AG04450 (cell line): ENCODE measurements around the gene GUCY2D. TPM values are rescaled to one million over a fixed set of nuclear protein-coding genes. Genes with fewer than 3 reads are reported as not detected.
"Not testable (repeated sequence)": the region's sequence is repeated elsewhere in the genome, so short reads cannot be mapped to it uniquely, and the experiment has no call there.

ENCODE experiments used
- CTCF ChIA-PET: fragments of 300-600, 350-600 bp; formaldehyde crosslinking; extraction: SDS; loops from one replicate; lab custom pipeline; 2022; ENCODE audit warnings: antibody characterized with exemption, inconsistent platforms; lab: Charles Lee
- POLR2A ChIA-PET: fragments of 350-600 bp; formaldehyde crosslinking; extraction: SDS; loops from one replicate; lab custom pipeline; 2021; ENCODE audit warnings: antibody characterized with exemption, inconsistent platforms; lab: Yijun Ruan, JAX
- DNase-seq: peaks from one replicate; pipeline ENCODE4 v3.0.0-alpha.2; 2011; ENCODE audit warnings: low read depth, low spot score
- H3K27ac ChIP-seq: one replicate; pipeline ENCODE4 v1.5.1; 2012; ENCODE audit warnings: low read depth, low read length, control low read depth
- H3K27me3 ChIP-seq: one replicate; pipeline ENCODE4 v1.6.0; 2012; ENCODE audit warnings: low read length; ENCODE audit not compliant: control insufficient read depth, insufficient read depth
- H3K4me3 ChIP-seq: 2 replicates; pipeline ENCODE4 v1.5.1; 2011; ENCODE audit warnings: mild to moderate bottlenecking, low read depth, low read length, control low read depth
- H3K9me3 ChIP-seq: 2 replicates; pipeline ENCODE4 v1.5.1; 2012; ENCODE audit warnings: low read length; ENCODE audit not compliant: control insufficient read depth, insufficient read depth
- polyA plus RNA-seq: library from polyadenylated mRNA; depleted of rRNA; stranded (reverse); fragments of >200 nt; gene quantifications from 2 replicates; pipeline ENCODE4 v1.2.3, GENCODE V29; 2011
- TF ChIP-seq, protein P1 (sequence below): IDR thresholded peaks from 2 replicates; pipeline ENCODE4 v1.5.1; 2011; ENCODE audit warnings: low read depth, low read length, control low read depth, inconsistent platforms

The GUCY2D gene
- polyA plus RNA-seq, 1 experiment, result not detected

DNA sequence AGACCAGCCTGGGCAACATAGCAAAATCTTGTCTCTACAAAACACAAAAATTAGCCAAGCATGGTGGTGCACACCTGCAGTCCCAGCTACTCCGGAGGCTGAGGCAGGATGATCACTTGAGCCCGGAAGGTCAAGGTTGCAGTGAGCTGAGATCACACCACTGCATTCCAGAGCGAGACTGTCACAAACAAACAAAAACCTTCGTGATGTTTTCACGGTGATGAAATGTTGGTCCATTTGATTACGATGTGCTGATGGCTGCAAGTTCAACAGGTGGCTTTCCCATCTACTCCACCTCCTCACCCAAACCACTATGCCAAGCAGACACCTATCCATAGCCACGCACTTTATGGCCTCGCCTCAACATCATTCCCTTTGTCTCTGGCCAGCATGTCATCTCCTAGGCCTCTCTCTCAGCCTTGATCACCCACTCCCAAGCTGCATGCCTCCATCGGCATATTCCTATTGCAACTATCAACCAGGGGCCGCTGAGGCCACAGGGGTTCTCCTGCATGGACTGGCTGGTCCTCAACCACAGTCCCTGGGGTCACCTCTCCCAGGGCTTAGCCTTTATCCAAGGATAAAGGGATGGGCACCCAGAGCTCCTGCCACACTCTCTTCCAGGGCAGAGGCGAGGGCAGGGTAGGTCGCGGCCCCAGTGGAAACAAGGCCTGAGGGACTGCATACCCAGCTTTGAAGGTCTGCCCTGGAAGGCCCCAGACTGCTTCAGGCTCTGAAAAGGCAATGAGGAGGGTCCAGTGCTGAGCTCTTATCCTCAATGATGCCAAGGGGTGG is 19.3 kb downstream of the GUCY2D start:
- Histone ChIP-seq H3K27me3 (peaks cover 31% of the 10 kb centered on the region), H3K9me3 (no peaks in the 10 kb centered on the region; the same call in 1 of the 2 replicates), H3K27ac (no peak overlapping the region), H3K4me3 (no peak overlapping the region)
- TF ChIP-seq, protein P1, sequence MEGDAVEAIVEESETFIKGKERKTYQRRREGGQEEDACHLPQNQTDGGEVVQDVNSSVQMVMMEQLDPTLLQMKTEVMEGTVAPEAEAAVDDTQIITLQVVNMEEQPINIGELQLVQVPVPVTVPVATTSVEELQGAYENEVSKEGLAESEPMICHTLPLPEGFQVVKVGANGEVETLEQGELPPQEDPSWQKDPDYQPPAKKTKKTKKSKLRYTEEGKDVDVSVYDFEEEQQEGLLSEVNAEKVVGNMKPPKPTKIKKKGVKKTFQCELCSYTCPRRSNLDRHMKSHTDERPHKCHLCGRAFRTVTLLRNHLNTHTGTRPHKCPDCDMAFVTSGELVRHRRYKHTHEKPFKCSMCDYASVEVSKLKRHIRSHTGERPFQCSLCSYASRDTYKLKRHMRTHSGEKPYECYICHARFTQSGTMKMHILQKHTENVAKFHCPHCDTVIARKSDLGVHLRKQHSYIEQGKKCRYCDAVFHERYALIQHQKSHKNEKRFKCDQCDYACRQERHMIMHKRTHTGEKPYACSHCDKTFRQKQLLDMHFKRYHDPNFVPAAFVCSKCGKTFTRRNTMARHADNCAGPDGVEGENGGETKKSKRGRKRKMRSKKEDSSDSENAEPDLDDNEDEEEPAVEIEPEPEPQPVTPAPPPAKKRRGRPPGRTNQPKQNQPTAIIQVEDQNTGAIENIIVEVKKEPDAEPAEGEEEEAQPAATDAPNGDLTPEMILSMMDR, result no peak
- ChIA-PET CTCF (interaction anchor here (0.8 to 1.1 kb wide), 2 partner anchors 20 to 31 kb away, joined by 3 to 4 read pairs; no protein-coding TSS in a partner anchor), POLR2A (no interaction called here)
- no peak for DNase-seq

DNA sequence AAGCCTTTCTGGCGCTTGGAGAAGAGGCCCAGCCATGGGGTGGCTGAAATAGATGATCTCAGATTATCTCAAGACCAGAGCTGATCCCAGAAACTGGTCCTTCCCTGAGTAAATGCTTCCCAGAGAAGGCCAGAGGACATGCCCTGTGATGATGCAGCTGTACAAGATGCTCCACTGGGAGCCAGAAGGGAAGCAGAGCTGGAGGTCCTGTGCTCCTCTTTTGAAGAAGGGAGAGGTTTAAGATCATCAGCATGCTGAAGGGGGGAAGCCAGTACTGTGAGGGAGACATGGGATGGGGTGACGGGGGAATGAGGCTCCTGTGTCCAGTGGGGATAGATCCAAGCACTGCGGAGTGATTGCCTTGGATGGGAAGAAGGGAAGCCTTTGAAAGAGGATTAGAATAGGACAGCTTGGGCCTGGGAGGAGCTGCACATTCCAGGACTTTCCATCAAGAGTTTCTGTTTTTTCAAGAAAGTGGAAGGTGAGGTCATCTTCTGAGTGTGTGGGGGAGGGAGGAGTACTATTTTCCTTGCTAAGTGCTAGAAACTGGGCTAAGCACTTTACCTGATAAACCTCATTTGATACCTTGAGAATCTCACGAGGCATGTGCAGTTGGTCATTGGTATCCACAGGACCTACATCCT is 20.1 kb downstream of the GUCY2D start:
- Histone ChIP-seq H3K4me3 (no peak overlapping the region), H3K9me3 (no peaks in the 10 kb centered on the region; the same call in 1 of the 2 replicates), H3K27me3 (peaks cover 29% of the 10 kb centered on the region), H3K27ac (no peak overlapping the region)
- POLR2A ChIA-PET, result no interaction called here
- TF ChIP-seq, protein P1, result no peak
- DNase-seq, result no peak
- CTCF ChIA-PET, result no interaction called here

DNA sequence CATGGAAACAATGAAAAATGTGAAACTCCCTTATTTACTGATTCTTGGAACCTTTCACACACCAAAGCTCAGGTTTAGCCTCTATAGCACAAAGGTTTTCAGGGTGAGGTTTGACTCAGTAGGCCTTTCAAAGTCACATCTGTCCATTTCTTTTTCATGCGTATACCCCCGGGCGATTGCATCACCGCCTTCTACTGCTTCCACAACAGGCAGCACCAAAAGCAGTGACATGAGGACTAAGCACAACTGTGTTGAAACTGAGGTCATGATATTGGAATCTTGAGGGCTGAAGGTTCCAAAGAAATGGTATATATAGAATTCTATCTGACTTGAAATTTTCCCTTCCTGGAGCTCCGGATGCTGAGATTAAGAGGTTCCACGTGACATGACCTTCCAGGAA is 21.7 kb downstream of the GUCY2D start:
- POLR2A ChIA-PET, H3K9me3 ChIP-seq, H3K27ac ChIP-seq, DNase-seq, H3K4me3 ChIP-seq: not testable (repeated sequence)
- H3K27me3 ChIP-seq, result peaks cover 38% of the 10 kb centered on the region
- CTCF ChIA-PET, result interaction anchor here (0.8 to 1.9 kb wide), 3 partner anchors 17 to 34 kb away, joined by 3 to 6 read pairs (median 4); no protein-coding TSS in a partner anchor

DNA sequence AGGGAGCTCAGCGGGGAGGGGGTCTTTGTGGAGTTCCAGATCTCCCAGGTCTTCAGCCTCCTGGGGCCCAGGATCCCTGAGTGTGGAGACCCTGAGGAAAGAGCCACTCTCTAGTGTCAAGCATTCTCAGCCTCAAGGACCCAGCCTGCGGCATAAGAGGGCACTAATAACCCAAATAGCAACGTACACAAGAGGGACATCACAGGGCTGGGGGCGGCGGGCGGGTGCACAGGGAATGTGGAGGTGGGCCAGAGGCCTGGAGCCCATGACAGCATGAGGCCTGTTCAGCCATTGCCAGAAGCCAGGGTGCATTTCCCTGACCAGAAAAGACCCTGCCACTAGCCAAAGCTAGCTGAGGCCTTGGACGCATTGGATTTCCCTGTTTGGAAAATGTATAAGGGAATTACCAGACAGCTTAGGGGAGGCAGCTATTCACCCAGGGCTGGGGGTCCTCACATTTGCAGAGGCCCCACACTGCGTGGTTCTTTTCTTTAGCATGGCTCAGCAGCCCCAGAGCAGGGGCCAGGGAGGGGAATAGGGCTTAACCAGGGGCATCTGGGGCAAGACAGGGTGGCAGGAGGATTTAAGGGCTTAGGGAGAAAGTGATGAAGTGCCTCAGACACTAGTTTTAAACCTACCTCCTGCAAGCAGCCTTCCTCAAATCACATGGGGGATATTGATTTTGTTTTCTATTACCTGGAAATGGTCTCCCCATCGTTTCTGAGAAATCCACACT is 22.9 kb downstream of the GUCY2D start:
- no peak overlapping the region for H3K27ac ChIP-seq
- no peak for DNase-seq
- H3K9me3 ChIP-seq, result no peaks in the 10 kb centered on the region; the same call in 1 of the 2 replicates
- CTCF ChIA-PET, result interaction anchor here (0.8 to 1.9 kb wide), 4 partner anchors 17 to 35 kb away, joined by 3 to 6 read pairs (median 4); no protein-coding TSS in a partner anchor
- H3K27me3 ChIP-seq, result peaks cover 34% of the 10 kb centered on the region
- POLR2A ChIA-PET, result no interaction called here
- TF ChIP-seq, protein P1, result no peak
- no peak overlapping the region for H3K4me3 ChIP-seq

DNA sequence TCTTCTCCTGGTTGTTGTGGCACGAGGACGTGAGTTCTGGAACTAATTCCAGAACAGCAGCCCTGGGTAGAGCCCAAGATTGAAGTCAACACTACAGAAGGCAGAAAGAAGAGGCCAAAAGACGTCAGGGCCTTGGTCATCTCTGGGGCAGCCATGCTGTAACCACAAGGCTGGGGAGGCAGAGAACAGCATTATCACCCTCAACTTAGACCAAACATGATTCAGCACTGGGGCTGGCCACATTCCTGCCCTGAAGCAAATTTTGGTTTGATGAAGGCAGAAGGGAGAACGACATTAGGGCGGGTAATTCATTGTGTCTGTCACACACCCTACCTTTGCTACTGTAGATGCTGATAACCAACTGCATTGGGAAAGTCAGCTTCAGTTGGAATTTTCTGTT is 26.7 kb downstream of the GUCY2D start:
- no peak for DNase-seq
- no peak overlapping the region for H3K4me3 ChIP-seq
- H3K27me3 ChIP-seq, result peaks cover 27% of the 10 kb centered on the region
- H3K9me3 ChIP-seq, result no peaks in the 10 kb centered on the region
- H3K27ac ChIP-seq, result no peak overlapping the region
- TF ChIP-seq, protein P1, result no peak
- ChIA-PET CTCF (interaction anchor here (1.3 kb wide), 1 partner anchor 44 kb away, joined by 3 read pairs; no protein-coding TSS in a partner anchor), POLR2A (no interaction called here)
